AG04449 (cell line): ENCODE data around the gene EIF4G2.

Experiments used
- CTCF ChIA-PET: fragments of 350-600 bp; formaldehyde crosslinking; extraction: SDS; loops from one replicate; lab custom pipeline; 2021; ENCODE audit warnings: antibody characterized with exemption; lab: Yijun Ruan, JAX
- POLR2A ChIA-PET: fragments of 400-600, 350-600 bp; formaldehyde crosslinking; extraction: SDS; loops from one replicate; lab custom pipeline; 2020; ENCODE audit warnings: antibody characterized with exemption, inconsistent platforms; lab: Yijun Ruan, JAX
- DNase-seq: peaks from one replicate; pipeline ENCODE4 v3.0.0-alpha.2; 2010; ENCODE audit warnings: low read depth, low spot score
- H3K4me3 ChIP-seq: 2 replicates; pipeline ENCODE4 v1.5.1; 2011; ENCODE audit warnings: low read depth, mild to moderate bottlenecking, control low read depth, low read length
- CTCF ChIP-seq: IDR thresholded peaks from one replicate; pipeline ENCODE4 v1.5.1; 2011; ENCODE audit warnings: mild to moderate bottlenecking, moderate library complexity, low read length, control low read depth, inconsistent platforms; ENCODE audit not compliant: insufficient read depth; ENCODE audit errors: missing control alignments

EIF4G2 gene

GRCh38 chr11:10797001-10797400, 11.7 kb downstream of the EIF4G2 start:
- H3K4me3 ChIP-seq = no peak overlapping the region
- DNase-seq = no peak
- ChIA-PET POLR2A (interaction anchor here (1.9 to 2.1 kb wide), 2 partner anchors 8 to 11 kb away, joined by 6 to 37 read pairs; partner anchors contain the start of gene EIF4G2), CTCF (interaction anchor here (1.1 kb wide), 1 partner anchor 16 kb away, joined by 3 read pairs; no protein-coding TSS in a partner anchor)
- TF ChIP-seq CTCF = no peak

- TF ChIP-seq CTCF = no peak
- DNase-seq = no peak
- POLR2A ChIA-PET = interaction anchor here (0.9 to 2.1 kb wide), 5 partner anchors 9 to 216 kb away, joined by 3 to 37 read pairs (median 6); partner anchors contain the start of genes EIF4G2 and ZBED5
- CTCF ChIA-PET = interaction anchor here (0.9 to 1.6 kb wide), 3 partner anchors 12 to 225 kb away, joined by 3 to 7 read pairs (median 3); no protein-coding TSS in a partner anchor
- no peak overlapping the region for H3K4me3 ChIP-seq
These were observed 12.5 kb downstream of the EIF4G2 start for GRCh38 chr11:10796191-10796590.

GRCh38 chr11:10793470-10794255, 15.1 kb downstream of the EIF4G2 start:
- CTCF ChIA-PET = interaction anchor here (0.6 to 6.6 kb wide), 32 partner anchors 9 to 994 kb away, joined by 3 to 79 read pairs (median 6); partner anchors contain the start of gene EIF4G2
- no peak for DNase-seq
- no peak for TF ChIP-seq CTCF
- POLR2A ChIA-PET = interaction anchor here (0.6 to 3.4 kb wide), 7 partner anchors 9 to 227 kb away, joined by 3 to 36 read pairs (median 4); partner anchors contain the start of genes EIF4G2 and ZBED5
- H3K4me3 ChIP-seq = no peak overlapping the region

GRCh38 chr11:10792385-10793068, 16.2 kb downstream of the EIF4G2 start:
- CTCF ChIA-PET = interaction anchor here (0.6 to 6.6 kb wide), 41 partner anchors 10 to 995 kb away, joined by 3 to 79 read pairs (median 5); partner anchors contain the start of genes EIF4G2 and ZBED5
- H3K4me3 ChIP-seq = no peak overlapping the region; the same call in 1 of the 2 replicates
- POLR2A ChIA-PET = interaction anchor here (0.8 to 3.4 kb wide), 6 partner anchors 11 to 228 kb away, joined by 3 to 36 read pairs (median 4); partner anchors contain the start of genes EIF4G2 and ZBED5
- DNase-seq = no peak
- TF ChIP-seq CTCF = peak; percentile 99

GRCh38 chr11:10786451-10786850, 22.3 kb downstream of the EIF4G2 start:
- POLR2A ChIA-PET = interaction anchor here (0.8 to 0.9 kb wide), 2 partner anchors 15 to 23 kb away, joined by 3 to 4 read pairs; partner anchors contain the start of gene EIF4G2
- CTCF ChIA-PET = interaction anchor here (4.2 kb wide), 1 partner anchor 16 kb away, joined by 28 read pairs; no protein-coding TSS in a partner anchor
- TF ChIP-seq CTCF = no peak
- H3K4me3 ChIP-seq = no peak overlapping the region
- DNase-seq = no peak
